Skin epidermis (tissue), 12 donors: ENCODE results near the gene SLC7A11.

Experiments used
- H3K27ac ChIP-seq, 21 experiments: fragments of 200-600 bp; sonication (generic) in 11 of 21; one replicate each; pipeline ENCODE4 v1.5.0; 2020; ENCODE audit warnings: mild to moderate bottlenecking in 3 of 21, inconsistent platforms in 2 of 21, moderate library complexity in 2 of 21
- H3K4me3 ChIP-seq, 7 experiments: fragments of 200-600 bp; sonication (generic) in 2 of 7; one replicate each; pipeline ENCODE4 v1.5.0; 2020; ENCODE audit warnings: inconsistent platforms in 2 of 7, mild to moderate bottlenecking in 2 of 7, moderate library complexity in 1 of 7

SLC7A11 gene

DNA sequence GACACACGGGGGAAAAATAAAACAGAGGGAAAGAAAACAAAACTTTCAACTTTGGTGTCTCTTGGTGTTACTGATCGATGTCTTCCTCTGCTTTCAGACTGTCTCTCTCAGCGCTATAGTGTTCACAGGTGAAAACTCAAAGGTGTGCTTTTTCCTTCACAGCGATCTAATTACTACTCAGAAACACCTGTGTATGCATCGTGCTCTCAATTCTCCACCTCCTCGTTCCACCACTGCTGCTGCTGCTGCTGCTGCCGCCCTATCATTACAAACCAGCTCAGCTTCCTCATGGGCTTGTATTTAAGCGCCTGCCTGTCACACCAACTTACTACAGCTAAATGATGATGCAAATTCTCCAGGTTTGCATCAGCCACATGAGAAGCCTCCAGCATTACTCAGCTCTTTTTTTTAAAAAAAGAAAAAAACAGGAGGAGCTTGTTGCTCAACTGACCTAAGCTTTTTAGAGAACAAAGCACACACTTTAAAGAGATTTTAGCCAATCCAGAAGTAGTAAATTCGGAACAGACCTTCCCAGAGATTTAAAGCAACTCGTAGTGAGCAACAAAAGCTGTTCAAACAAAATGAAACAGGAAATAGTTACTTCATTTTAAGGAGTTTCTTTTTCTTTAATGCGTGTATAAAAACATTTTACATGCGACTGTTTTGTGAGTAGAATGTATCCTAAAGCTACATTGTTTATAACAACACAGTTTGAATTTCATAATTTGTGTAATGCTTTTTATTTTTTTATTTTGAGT lies at the start of gene SLC7A11:
Gene SLC7A11 (minus strand): TSS at position 274 of the 758 bp plus-strand sequence. CDS start 280 bp downstream, outside the sequence.
- H3K4me3 ChIP-seq: peak within 1 kb of the TSS; percentile 5 to 32 (median 16)
- H3K27ac ChIP-seq: peak within 1 kb of the TSS in 15 of 21 experiments; percentile 6 to 71 (median 55)

DNA sequence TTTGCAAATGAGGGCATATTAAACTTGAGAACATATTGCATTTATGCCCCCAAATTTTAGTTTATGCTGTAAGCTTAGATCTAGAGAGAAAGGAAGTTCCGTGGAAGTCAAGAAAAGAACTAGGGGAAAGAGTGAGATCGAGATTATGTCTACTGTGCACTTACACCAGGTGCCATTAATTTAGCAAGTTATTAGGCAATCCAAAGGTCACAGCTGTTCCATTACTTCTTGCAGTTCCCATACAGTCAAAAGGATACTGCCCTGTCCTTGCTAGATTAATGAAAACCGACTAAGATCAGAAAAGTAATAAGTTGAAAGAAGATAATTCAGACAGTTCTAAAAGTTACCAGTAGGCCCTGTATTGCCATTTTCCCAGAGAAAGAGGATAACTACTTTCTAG lies 49.3 kb upstream of the SLC7A11 start:
- no peak overlapping the region for H3K27ac ChIP-seq
- H3K4me3 ChIP-seq: no peak overlapping the region

GRCh38 chr4:138290805-138291204 lies 48.7 kb upstream of the SLC7A11 start:
- Histone ChIP-seq H3K27ac (no peak overlapping the region), H3K4me3 (no peak overlapping the region)

DNA sequence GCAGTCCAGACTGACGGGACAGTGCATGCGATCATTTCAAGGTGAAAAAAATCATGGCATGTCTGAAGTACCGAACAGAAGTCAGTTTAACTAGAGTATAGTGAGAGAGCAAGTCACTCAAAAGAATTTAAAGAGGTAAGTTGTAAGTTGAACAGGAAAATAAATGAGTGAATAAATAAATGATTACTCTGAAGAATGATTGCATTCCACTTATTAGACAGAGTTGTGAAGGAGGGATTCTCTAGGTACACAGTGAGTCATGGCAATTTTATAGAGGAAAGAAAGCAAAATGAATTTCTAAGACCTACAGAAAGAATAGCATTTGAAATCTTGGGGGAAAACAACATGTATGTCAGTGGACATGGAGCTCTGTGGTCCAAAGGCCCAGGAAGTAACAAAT lies 37.1 kb upstream of the SLC7A11 start:
- no peak overlapping the region for H3K27ac ChIP-seq
- no peak overlapping the region for H3K4me3 ChIP-seq

DNA sequence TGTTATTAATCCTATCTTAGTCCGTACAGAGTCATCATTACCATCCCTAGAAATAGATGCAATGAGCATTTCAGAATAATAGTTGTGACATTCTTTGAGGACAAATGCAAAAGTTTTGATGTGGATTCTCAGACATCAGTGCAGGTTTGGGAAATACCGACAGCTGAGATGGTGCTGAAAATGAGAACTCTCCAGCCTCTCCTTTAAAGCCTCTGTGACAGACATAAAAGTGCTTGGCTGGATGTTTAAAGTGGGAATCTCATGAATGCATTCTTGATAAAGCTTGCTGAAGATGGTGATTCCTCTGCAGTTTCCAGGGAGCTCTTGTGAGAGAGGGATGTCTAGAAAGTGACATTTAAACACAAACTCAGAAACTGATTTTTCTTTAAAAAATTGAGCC lies 35.0 kb upstream of the SLC7A11 start:
- Histone ChIP-seq H3K27ac (peak overlapping the region in 1 of 21 experiments; percentile 24), H3K4me3 (no peak overlapping the region)

DNA sequence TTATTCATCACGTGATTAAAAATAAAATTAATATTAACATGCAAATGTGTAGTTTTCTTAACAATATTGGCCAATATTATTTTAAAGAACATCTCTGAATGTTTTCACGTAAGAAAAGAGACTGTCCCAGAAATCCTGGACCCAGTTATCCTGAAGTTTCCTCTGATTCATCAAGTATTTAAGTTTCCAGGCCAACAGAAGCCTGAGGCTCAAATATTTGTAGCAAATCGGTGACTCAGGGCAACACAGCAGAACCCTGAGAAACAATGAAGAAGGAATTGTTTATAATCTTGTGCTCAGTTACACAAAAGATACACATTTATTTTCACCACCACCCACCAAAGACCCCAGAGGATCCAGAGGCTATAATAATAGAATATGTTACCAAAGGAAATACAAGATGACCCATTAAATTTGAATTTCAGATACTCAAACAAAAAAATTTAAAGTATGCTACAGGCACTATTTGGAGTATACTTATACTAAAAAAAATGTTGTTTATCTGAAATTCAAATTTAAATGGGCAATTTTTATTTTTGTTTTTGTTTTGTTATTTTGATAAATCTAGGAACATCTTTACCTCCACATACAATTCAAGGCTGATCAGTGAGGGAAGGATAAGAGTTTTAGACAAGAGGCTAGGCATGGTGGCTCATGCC lies 33.9 kb upstream of the SLC7A11 start:
- H3K27ac ChIP-seq: peak overlapping the region in 8 of 21 experiments; percentile 7 to 68 (median 28)
- no peak overlapping the region for H3K4me3 ChIP-seq

DNA sequence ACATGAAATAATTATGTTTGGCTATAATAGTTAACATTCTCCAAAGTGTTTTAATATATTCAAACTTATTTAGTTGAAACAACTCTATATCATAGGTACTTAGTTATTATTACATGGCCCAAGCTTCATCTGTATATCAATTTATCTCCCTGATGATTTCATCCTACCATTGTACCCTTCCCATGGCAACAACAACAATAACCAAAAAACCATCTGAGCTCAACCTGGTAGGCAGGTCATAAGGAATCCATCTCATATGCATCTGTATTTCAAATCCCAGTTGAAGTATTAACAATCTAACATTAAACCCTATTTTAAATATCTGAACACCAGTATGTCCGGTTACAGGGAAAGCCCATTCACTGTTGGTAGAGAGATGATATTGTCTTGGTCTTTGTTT lies 33.1 kb upstream of the SLC7A11 start:
- H3K4me3 ChIP-seq: no peak overlapping the region

GRCh38 chr4:138269175-138269574 lies 27.0 kb upstream of the SLC7A11 start:
- Histone ChIP-seq H3K27ac (no peak overlapping the region), H3K4me3 (no peak overlapping the region)

More for the DNA sequence above, 33.1 kb upstream of the SLC7A11 start:
- no peak overlapping the region for H3K27ac ChIP-seq

DNA sequence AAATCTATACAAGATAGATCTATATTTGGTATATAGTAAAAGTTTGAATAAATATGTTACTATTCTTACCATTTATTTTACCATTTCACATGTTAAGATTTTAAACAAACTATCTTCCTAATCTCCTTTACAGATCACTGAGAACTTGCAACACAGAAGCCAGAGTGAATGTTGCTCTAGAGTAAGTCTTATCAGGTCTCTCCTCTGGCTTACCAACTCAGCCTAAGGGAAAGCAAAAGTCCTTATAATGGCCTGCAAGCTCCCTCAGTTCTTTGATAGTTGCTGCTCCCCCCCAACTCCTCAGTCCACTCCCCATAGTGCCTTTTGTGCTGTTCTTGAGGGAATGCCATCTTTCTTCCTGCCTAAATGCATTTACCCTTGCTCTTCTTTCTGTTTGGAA lies 25.7 kb upstream of the SLC7A11 start:
- no peak overlapping the region for H3K4me3 ChIP-seq

DNA sequence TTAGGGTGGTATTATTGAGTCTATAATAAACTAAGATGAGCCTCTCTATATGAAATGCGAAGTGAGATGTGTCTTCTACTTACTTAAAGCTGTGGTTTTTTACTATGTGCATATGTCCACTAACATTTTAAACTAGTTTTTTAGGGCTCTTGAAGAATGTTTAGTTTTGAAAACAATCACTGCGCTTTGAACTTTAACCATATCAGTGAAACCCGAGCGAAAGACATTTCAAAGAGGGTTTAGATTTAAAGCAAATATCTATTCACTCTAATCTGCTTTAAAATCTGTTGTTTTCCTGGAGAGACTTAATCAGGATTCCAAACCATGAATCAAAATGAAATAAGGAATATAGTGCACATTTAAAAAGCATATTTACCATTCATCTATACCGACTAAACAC lies 24.8 kb upstream of the SLC7A11 start:
- Histone ChIP-seq H3K27ac (no peak overlapping the region), H3K4me3 (no peak overlapping the region)

More for the DNA sequence above, 25.7 kb upstream of the SLC7A11 start:
- H3K27ac ChIP-seq: no peak overlapping the region

DNA sequence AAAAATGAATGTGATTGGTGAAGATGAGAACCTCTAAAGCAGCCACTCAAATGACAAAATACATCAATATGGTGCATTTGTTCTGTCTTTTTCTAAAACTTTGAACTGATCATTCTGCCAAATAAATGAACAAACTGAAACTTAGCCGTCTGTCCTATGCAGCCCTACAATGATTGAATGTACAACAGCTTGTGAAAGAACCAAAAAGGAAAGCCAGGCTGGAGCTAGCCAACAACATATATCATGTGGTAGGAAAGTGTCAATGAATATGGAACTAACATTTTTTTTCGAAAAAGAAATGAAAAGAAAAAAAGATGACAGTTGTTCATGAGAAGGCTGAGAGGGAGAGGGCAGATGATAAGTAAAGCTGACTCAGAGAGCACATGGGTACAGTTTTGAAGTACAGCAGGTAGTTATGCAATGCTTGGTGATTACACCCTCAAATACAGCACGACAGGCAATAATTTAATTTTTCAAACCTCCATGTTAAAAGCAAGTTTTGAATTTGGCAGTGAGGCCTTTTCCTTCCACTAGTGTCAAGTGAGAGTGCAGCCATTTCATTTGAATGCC lies 21.2 kb upstream of the SLC7A11 start:
- Histone ChIP-seq H3K4me3 (no peak overlapping the region), H3K27ac (no peak overlapping the region)

DNA sequence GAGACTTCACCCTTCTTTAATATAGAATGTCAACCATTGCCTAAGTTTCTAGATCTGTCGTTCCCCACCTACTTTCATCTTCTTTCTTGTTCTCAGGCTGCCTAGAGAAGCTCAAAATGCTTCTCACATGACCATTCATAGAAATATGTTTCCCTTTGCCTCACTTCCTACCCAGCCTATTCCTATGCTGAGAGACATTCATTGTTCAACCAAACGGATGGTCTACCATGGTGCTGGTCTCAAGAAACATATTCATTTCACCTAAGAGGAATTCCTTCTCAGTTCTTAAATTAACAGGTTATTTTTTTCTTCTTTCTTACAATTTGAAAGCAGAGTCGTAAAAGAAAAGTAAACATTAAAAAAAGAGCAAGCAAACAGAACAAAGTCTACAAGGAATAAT lies 20.3 kb upstream of the SLC7A11 start:
- Histone ChIP-seq H3K27ac (no peak overlapping the region), H3K4me3 (no peak overlapping the region)

DNA sequence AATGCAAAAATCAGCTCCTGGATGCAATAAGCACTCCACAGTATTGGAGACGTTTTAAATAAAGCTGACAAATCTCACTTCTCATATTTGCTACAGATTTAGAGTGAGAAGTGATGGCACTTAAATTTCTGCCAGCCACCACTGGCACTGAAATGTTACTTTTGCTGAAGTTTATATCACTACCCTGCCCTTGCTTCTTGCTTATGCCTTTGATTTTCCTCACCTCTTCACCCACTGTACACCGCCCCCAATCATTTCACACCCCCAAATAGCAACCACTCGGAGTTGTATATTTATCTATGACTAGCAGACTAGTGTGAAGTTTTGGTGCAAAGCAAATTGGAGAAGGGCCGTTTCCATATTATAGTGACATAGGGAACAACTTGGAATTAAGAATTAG lies 19.9 kb upstream of the SLC7A11 start:
- Histone ChIP-seq H3K4me3 (no peak overlapping the region), H3K27ac (no peak overlapping the region)

DNA sequence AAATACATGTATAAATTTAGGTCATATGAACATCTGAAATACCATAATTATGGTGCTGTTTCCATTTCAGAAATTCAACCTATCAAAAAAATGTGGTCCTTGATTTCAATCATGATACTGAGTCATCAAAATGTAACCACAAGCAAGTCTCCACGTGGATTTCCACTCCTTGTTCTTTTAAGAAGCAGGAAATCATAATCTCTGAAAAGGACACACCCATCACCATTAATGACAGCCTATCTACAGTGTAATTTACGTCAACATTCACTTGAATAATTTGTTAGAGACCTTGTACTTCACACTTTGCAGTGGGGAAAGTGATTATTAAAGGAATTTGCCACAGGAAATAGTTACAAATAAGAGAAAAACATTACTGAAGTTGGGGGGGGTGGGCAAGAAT lies 17.7 kb upstream of the SLC7A11 start:
- peak overlapping the region in 1 of 21 experiments; percentile 1 for H3K27ac ChIP-seq

GRCh38 chr4:138259271-138259670 lies 17.1 kb upstream of the SLC7A11 start:
- H3K27ac ChIP-seq: peak overlapping the region in 2 of 21 experiments; percentile 1 to 10
- no peak overlapping the region for H3K4me3 ChIP-seq

More for the DNA sequence above, 17.7 kb upstream of the SLC7A11 start:
- H3K4me3 ChIP-seq: no peak overlapping the region

DNA sequence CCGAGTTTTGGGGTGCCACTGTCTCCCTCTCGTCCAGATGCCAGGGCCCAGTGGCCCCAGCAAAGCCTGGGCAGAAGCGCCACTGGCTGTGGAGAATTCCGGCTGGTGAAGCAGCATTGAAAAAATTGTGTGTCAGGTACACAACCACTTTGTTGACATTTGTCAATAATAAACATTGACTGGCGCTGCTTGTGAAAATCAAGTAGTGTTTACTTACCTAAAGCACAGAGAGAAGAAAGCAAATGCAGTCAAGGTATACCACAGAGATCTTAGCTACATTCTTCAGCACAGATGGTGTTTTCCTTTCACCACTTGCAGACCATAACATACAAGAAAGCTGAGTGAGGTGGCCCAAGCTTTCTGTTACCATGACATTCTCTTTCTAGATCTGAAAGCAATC lies 14.5 kb upstream of the SLC7A11 start:
- Histone ChIP-seq H3K27ac (no peak overlapping the region), H3K4me3 (no peak overlapping the region)

- no peak overlapping the region for H3K27ac ChIP-seq
- H3K4me3 ChIP-seq: no peak overlapping the region
Measured at GRCh38 chr4:138255917-138256597, 13.9 kb upstream of the SLC7A11 start.

- no peak overlapping the region for H3K4me3 ChIP-seq
- H3K27ac ChIP-seq: no peak overlapping the region
Measured at GRCh38 chr4:138252551-138252950, 10.4 kb upstream of the SLC7A11 start.

- no peak overlapping the region for H3K4me3 ChIP-seq
- no peak overlapping the region for H3K27ac ChIP-seq
Measured at GRCh38 chr4:138251938-138252337, 9.8 kb upstream of the SLC7A11 start.

DNA sequence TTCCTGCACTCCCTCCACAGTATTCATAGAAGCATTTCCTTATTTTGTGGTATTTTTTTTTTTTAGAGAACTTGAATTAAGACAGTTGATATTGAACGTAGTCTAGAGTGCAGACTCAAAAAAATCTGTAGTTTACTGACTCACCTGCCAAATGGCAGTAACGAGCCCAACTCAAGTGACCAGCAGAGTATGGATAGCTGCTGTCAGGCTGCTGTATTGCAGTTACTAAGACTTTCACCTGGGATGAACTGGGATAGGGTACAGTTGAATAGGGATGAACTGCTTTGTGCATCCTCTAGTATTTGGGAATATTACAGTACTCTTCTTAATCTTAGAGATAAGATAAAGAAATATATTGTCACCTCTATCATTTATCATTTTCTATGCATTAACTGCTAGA lies 7.0 kb upstream of the SLC7A11 start:
- H3K4me3 ChIP-seq: no peak overlapping the region

More for the DNA sequence above, 7.0 kb upstream of the SLC7A11 start:
- no peak overlapping the region for H3K27ac ChIP-seq
